ENCODE results near the gene NACC2. TPM values are rescaled to one million over a fixed set of nuclear protein-coding genes. Genes with fewer than 3 reads are reported as not detected.

The NACC2 gene
- total RNA-seq, 1 experiment from 2014 or later = not detected

DNA sequence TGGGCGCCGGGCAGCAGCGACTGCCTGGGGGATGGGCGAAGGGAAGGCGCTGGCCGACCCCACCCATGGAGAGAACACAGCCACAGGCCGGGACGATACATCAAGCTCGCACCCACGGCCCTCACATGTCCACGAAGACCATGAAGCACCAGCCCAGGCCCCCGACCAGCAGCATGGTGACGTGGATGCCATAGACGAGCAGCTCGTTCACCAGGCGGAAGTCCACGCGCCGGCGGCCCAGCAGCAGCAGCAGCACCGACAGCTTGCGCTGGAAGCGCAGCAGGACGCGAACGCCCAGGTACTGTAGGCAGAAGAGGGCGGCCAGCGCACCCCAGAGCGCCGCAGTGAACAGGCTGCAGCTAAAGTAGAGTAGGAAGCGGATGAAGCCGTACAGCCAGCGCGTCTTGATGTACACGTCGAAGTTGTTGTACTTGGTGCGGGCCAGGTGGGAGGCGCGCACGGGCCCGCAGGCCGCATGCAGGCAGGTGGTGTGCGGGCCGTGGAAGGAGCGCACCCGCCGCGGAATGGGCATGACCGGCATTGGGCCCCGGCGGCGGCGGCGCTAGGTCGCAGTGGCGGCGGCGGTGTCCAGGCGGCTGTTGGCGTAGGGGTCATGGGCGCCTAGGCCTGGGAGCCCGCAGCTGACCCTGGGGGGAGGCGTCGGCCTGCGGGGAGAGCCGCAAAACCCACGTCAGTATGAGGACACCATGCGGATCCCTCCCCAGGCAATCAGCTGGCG lies 21.4 kb upstream of the NACC2 start:
- Histone ChIP-seq H3K9me3 (ENCODE audit: low read length) (no peaks in the 10 kb centered on the region), H2AFZ (ENCODE audit: low read length) (no peak overlapping the region), H3K79me2 (ENCODE audit: low read length) (peaks cover 8% of the 10 kb centered on the region; the same call in 1 of the 2 replicates), H3K27ac (ENCODE audit: low read length) (no peak overlapping the region), H3K4me3 (ENCODE audit: low read length) (no peak overlapping the region), H3K27me3 (ENCODE audit: low read length) (no peaks in the 10 kb centered on the region), H3K9me2 (replicated peaks; ENCODE audit: insufficient read depth, low read length) (no peaks in the 10 kb centered on the region), H3K9ac (ENCODE audit: low read length) (peak overlapping the region; percentile 95; the same call in 1 of the 2 replicates), H3K4me2 (ENCODE audit: low read depth, low read length, poor library complexity, severe bottlenecking) (no peak overlapping the region), H3K36me3 (ENCODE audit: insufficient read depth, low read length) (no peaks in the 10 kb centered on the region), H3K4me1 (ENCODE audit: low read length) (peaks cover 17% of the 10 kb centered on the region), H4K20me1 (ENCODE audit: insufficient read depth, low read depth, low read length) (peaks cover 5% of the 10 kb centered on the region; the same call in 1 of the 2 replicates)
- no peak for DNase-seq

DNA sequence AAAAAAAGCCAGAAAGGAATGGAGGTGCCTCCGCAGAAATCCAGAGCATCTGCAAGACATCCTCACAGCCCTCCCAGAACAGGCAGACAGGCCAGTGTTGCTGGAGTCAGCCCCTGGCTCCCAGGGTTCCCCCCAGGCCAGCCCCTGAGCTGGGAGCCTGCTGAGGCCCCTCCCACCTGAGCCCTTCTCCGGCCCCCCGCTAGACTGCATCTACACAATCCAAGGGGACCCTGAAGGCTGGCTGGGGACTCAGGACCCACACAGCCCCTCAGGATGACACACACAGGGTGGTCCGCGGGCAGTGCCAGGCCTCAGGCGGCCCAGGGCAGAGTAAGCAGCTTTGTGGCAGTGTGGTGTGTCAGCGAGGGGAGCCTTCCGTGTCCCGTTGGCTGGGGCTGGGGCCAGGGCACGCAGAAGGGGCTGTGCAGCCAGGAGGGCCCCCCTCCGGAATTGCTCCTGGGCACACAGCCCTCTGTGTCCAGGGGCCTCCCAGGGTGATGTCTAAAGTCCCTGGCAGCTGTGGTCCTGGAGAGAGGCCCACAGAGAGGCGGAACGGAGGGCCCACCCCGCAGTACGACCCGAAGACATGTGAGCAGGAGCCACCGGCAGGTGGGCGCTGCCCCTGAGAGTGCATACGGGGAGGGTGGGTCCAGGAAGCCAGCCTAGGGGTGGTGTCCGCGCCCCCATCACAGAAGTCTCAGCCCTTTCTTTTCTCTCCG lies 20.7 kb upstream of the NACC2 start:
- DNase-seq = no peak
- H3K36me3 ChIP-seq (ENCODE audit: insufficient read depth, low read length) = no peaks in the 10 kb centered on the region
- peaks cover 3% of the 10 kb centered on the region; the same call in 1 of the 2 replicates for H4K20me1 ChIP-seq (ENCODE audit: insufficient read depth, low read depth, low read length)
- H3K27ac ChIP-seq (ENCODE audit: low read length) = no peak overlapping the region
- H3K9ac ChIP-seq (ENCODE audit: low read length) = no peak overlapping the region
- peaks cover 8% of the 10 kb centered on the region; the same call in 1 of the 2 replicates for H3K79me2 ChIP-seq (ENCODE audit: low read length)
- no peak overlapping the region for H2AFZ ChIP-seq (ENCODE audit: low read length)
- H3K9me2 ChIP-seq (replicated peaks; ENCODE audit: insufficient read depth, low read length) = no peaks in the 10 kb centered on the region
- H3K4me1 ChIP-seq (ENCODE audit: low read length) = peaks cover 17% of the 10 kb centered on the region
- no peak overlapping the region for H3K4me2 ChIP-seq (ENCODE audit: low read depth, low read length, poor library complexity, severe bottlenecking)
- no peaks in the 10 kb centered on the region for H3K9me3 ChIP-seq (ENCODE audit: low read length)
- no peaks in the 10 kb centered on the region for H3K27me3 ChIP-seq (ENCODE audit: low read length)
- no peak overlapping the region for H3K4me3 ChIP-seq (ENCODE audit: low read length)

DNA sequence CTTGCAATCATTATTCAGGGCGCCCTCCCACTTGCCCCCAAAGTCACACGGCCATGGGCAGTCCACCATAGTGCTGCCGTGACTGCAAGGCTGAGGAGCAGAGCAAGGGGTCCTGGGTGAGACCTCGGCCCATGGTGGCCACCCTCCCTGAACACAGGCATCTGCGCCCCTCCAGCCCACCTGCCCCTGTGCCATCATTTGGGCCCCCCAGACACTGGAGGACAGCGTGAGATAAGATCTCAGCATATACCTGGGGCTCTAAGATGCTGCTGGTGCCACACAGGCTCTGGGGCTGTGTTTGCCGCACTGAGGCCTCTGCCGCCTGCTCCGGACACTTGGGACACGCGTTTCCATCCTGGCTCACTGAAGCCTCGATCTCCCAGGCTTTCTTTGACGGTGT lies 20.1 kb upstream of the NACC2 start:
- no peak overlapping the region for H2AFZ ChIP-seq (ENCODE audit: low read length)
- no peaks in the 10 kb centered on the region for H3K9me3 ChIP-seq (ENCODE audit: low read length)
- H3K27me3 ChIP-seq (ENCODE audit: low read length) = no peaks in the 10 kb centered on the region
- no peaks in the 10 kb centered on the region for H3K9me2 ChIP-seq (replicated peaks; ENCODE audit: insufficient read depth, low read length)
- peaks cover 20% of the 10 kb centered on the region for H3K4me1 ChIP-seq (ENCODE audit: low read length)
- DNase-seq = no peak
- no peak overlapping the region for H3K4me3 ChIP-seq (ENCODE audit: low read length)
- peaks cover 8% of the 10 kb centered on the region; the same call in 1 of the 2 replicates for H3K79me2 ChIP-seq (ENCODE audit: low read length)
- H4K20me1 ChIP-seq (ENCODE audit: insufficient read depth, low read depth, low read length) = no peaks in the 10 kb centered on the region
- H3K27ac ChIP-seq (ENCODE audit: low read length) = no peak overlapping the region
- no peaks in the 10 kb centered on the region for H3K36me3 ChIP-seq (ENCODE audit: insufficient read depth, low read length)
- no peak overlapping the region for H3K9ac ChIP-seq (ENCODE audit: low read length)
- no peak overlapping the region for H3K4me2 ChIP-seq (ENCODE audit: low read depth, low read length, poor library complexity, severe bottlenecking)

DNA sequence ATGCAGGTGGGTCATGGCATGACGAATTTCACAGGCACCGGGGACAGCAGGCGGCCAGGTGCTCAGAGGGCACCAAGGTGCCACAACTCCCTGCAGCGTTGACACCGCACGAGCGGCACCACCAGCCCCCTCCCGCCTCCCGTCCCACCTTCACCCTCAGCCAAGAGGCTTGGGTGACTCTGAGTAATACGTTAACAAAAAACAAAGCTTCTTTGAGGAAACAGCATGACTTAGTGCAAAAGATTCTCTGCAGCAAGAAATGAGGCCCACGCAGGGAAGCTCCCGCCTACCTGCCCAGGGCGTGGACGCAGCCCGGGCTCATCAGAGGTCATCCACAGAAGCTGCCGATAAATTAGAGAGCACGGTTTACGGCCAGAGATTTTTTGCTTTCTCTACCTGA lies 19.5 kb upstream of the NACC2 start:
- Histone ChIP-seq H3K4me3 (ENCODE audit: low read length) (no peak overlapping the region), H3K36me3 (ENCODE audit: insufficient read depth, low read length) (no peaks in the 10 kb centered on the region), H3K4me2 (ENCODE audit: low read depth, low read length, poor library complexity, severe bottlenecking) (no peak overlapping the region), H3K9me2 (replicated peaks; ENCODE audit: insufficient read depth, low read length) (no peaks in the 10 kb centered on the region), H4K20me1 (ENCODE audit: insufficient read depth, low read depth, low read length) (no peaks in the 10 kb centered on the region), H2AFZ (ENCODE audit: low read length) (no peak overlapping the region), H3K27ac (ENCODE audit: low read length) (no peak overlapping the region), H3K4me1 (ENCODE audit: low read length) (peaks cover 21% of the 10 kb centered on the region), H3K9ac (ENCODE audit: low read length) (no peak overlapping the region), H3K9me3 (ENCODE audit: low read length) (no peaks in the 10 kb centered on the region), H3K27me3 (ENCODE audit: low read length) (no peaks in the 10 kb centered on the region), H3K79me2 (ENCODE audit: low read length) (peaks cover 8% of the 10 kb centered on the region; the same call in 1 of the 2 replicates)
- DNase-seq = no peak

DNA sequence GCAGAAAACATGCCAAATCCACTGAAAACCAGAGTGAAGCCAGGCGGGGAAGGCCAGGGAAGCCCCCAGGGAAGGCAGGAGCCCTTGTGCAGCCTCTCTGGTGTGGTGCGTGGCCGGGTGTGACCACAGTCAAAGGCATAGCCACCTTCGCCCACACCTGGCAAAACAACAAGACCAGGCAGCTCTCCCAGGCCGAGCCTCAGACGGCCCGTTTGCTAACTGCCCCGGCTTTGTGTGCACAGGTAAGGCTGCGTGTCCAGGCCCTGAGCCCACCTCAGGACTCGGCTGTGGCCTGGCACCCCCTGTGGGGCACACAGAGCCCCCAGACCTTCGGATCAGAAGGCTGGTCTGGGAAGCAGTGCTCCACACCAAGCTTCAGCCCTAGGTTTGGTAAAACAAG lies 17.5 kb upstream of the NACC2 start:
- no peak overlapping the region for H2AFZ ChIP-seq (ENCODE audit: low read length)
- no peak for DNase-seq
- no peak overlapping the region for H3K27ac ChIP-seq (ENCODE audit: low read length)
- no peaks in the 10 kb centered on the region for H3K36me3 ChIP-seq (ENCODE audit: insufficient read depth, low read length)
- no peak overlapping the region for H3K9ac ChIP-seq (ENCODE audit: low read length)
- H3K4me1 ChIP-seq (ENCODE audit: low read length) = peaks cover 21% of the 10 kb centered on the region
- no peak overlapping the region for H3K4me3 ChIP-seq (ENCODE audit: low read length)
- no peaks in the 10 kb centered on the region for H3K9me2 ChIP-seq (replicated peaks; ENCODE audit: insufficient read depth, low read length)
- no peaks in the 10 kb centered on the region for H3K9me3 ChIP-seq (ENCODE audit: low read length)
- H3K79me2 ChIP-seq (ENCODE audit: low read length) = peaks cover 5% of the 10 kb centered on the region; the same call in 1 of the 2 replicates
- no peaks in the 10 kb centered on the region for H3K27me3 ChIP-seq (ENCODE audit: low read length)
- no peak overlapping the region for H3K4me2 ChIP-seq (ENCODE audit: low read depth, low read length, poor library complexity, severe bottlenecking)
- H4K20me1 ChIP-seq (ENCODE audit: insufficient read depth, low read depth, low read length) = 0 out of 2 replicates have a peak, but pooled peaks cover 6% of the 10 kb centered on the region

DNA sequence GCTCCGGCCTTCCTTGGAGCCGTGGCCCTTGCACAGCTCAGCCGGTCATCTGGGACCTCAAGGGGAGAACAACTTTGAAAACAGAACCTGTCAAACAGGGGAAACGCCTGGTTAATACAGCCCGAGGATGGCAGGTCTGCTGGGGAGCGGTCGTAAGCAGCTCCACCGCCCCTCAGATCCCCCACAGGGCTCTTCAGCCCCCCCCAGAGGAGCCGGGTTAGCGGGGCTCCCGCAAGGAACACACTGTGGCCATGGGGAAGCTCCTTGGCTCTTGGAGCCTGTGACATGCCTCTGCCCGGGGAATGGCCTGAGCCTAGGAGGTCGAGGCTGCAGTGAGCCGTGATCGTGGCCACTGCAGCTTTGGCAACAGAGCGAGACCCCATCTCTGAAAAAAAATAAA lies 16.8 kb upstream of the NACC2 start:
- Histone ChIP-seq H3K4me3 (ENCODE audit: low read length) (no peak overlapping the region), H3K36me3 (ENCODE audit: insufficient read depth, low read length) (no peaks in the 10 kb centered on the region), H3K9me3 (ENCODE audit: low read length) (no peaks in the 10 kb centered on the region), H3K9me2 (replicated peaks; ENCODE audit: insufficient read depth, low read length) (no peaks in the 10 kb centered on the region), H3K4me2 (ENCODE audit: low read depth, low read length, poor library complexity, severe bottlenecking) (no peak overlapping the region), H3K27me3 (ENCODE audit: low read length) (no peaks in the 10 kb centered on the region), H3K27ac (ENCODE audit: low read length) (no peak overlapping the region), H3K79me2 (ENCODE audit: low read length) (no peaks in the 10 kb centered on the region), H2AFZ (ENCODE audit: low read length) (no peak overlapping the region), H3K4me1 (ENCODE audit: low read length) (peaks cover 15% of the 10 kb centered on the region), H3K9ac (ENCODE audit: low read length) (no peak overlapping the region), H4K20me1 (ENCODE audit: insufficient read depth, low read depth, low read length) (0 out of 2 replicates have a peak, but pooled peaks cover 6% of the 10 kb centered on the region)
- DNase-seq = peak; percentile 51

DNA sequence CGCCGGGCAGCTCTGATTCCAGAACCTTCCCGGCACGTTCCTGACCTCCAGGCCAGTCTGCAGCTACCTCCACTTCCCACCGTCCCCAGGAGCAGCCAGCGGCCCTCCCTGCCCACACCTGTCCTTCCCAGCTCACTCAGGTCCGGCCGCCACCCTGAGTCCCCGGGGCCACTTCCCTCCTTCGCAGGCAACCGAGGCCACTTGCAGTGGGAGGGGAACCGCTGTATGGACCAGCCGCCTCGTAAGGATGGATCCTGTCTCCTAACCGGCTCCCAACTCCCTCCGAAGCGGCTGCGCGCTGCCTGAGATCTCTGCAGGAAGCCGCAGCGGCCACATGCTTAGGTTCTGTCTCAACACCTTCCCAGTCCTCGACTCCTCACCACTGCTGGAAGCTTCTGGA lies 16.1 kb upstream of the NACC2 start:
- no peak overlapping the region for H3K27ac ChIP-seq (ENCODE audit: low read length)
- no peak overlapping the region for H3K4me2 ChIP-seq (ENCODE audit: low read depth, low read length, poor library complexity, severe bottlenecking)
- H3K9me2 ChIP-seq (replicated peaks; ENCODE audit: insufficient read depth, low read length) = no peaks in the 10 kb centered on the region
- no peaks in the 10 kb centered on the region for H3K27me3 ChIP-seq (ENCODE audit: low read length)
- no peak overlapping the region for H3K4me3 ChIP-seq (ENCODE audit: low read length)
- no peak overlapping the region for H3K9ac ChIP-seq (ENCODE audit: low read length)
- peaks cover 15% of the 10 kb centered on the region for H3K4me1 ChIP-seq (ENCODE audit: low read length)
- H3K79me2 ChIP-seq (ENCODE audit: low read length) = no peaks in the 10 kb centered on the region
- no peak for DNase-seq
- H3K9me3 ChIP-seq (ENCODE audit: low read length) = no peaks in the 10 kb centered on the region
- no peak overlapping the region for H2AFZ ChIP-seq (ENCODE audit: low read length)
- no peaks in the 10 kb centered on the region for H3K36me3 ChIP-seq (ENCODE audit: insufficient read depth, low read length)
- 0 out of 2 replicates have a peak, but pooled peaks cover 6% of the 10 kb centered on the region for H4K20me1 ChIP-seq (ENCODE audit: insufficient read depth, low read depth, low read length)

Data from Karpas-422 (cell line).